HCT116 (cell line): ENCODE data around the gene KCNK2.

Experiments
- ATF3 ChIP-seq: IDR thresholded peaks from 2 replicates; pipeline ENCODE4 v1.6.1; 2012
- CBX3 ChIP-seq: IDR thresholded peaks from 2 replicates; pipeline ENCODE4 v1.6.1; 2012; ENCODE audit warnings: low read depth
- CTCF ChIP-seq, 3 experiments: fragments of 200-600 bp in 1 of 3; sonication (generic) in 1 of 3; IDR thresholded peaks in 2 of 3; conservative IDR thresholded peaks in 1 of 3; 2 replicates each; pipeline ENCODE4 v1.5.1; 2012 to 2017; ENCODE audit warnings: low read depth in 2 of 3, low read length in 2 of 3, antibody characterized with exemption in 1 of 3, borderline replicate concordance in 1 of 3, control low read depth in 1 of 3, mild to moderate bottlenecking in 1 of 3, mixed read lengths in 1 of 3, mixed run types in 1 of 3, moderate library complexity in 1 of 3; ENCODE audit not compliant: insufficient read depth in 1 of 3
- EZH2 ChIP-seq: fragments of 200-600 bp; sonication (generic); IDR thresholded peaks from 2 replicates; pipeline ENCODE4 v1.6.1; 2017; ENCODE audit warnings: antibody characterized with exemption, mixed run types
- EZH2phosphoT487 ChIP-seq: fragments of 200-600 bp; IDR thresholded peaks from 2 replicates; pipeline ENCODE4 v1.6.1; 2018; ENCODE audit warnings: antibody characterized with exemption, borderline replicate concordance
- MAX ChIP-seq: IDR thresholded peaks from 2 replicates; pipeline ENCODE4 v1.6.1; 2012
- POLR2A ChIP-seq: IDR thresholded peaks from 2 replicates; pipeline ENCODE4 v1.7.0; 2011; ENCODE audit warnings: borderline replicate concordance; ENCODE audit not compliant: insufficient read depth, insufficient read length; ENCODE audit errors: extremely low read depth
- POLR2AphosphoS5 ChIP-seq: IDR thresholded peaks from 2 replicates; pipeline ENCODE4 v1.6.1; 2011; ENCODE audit warnings: mild to moderate bottlenecking, low read depth, low read length, moderate library complexity
- RAD21 ChIP-seq: IDR thresholded peaks from 2 replicates; pipeline ENCODE4 v1.6.1; 2012; ENCODE audit warnings: low read depth, mild to moderate bottlenecking
- REST ChIP-seq: IDR thresholded peaks from 2 replicates; pipeline ENCODE4 v1.6.1; 2012; ENCODE audit warnings: low read depth
- ZNF274 ChIP-seq: fragments of 200-500 bp; sonication (Bioruptor generic); IDR thresholded peaks from 2 replicates; pipeline ENCODE4 v1.6.1; 2014; ENCODE audit warnings: mild to moderate bottlenecking, low read depth, low read length, inconsistent platforms

GRCh38 chr1:215119056-215119455 lies 36.5 kb downstream of the KCNK2 start:
- no peak for TF ChIP-seq ZNF274
- no peak for TF ChIP-seq RAD21
- no peak for TF ChIP-seq EZH2
- no peak for TF ChIP-seq ATF3
- no peak for TF ChIP-seq MAX
- TF ChIP-seq EZH2phosphoT487 = no peak
- no peak for TF ChIP-seq POLR2AphosphoS5
- TF ChIP-seq REST = no peak
- no peak for TF ChIP-seq CTCF (IDR thresholded peaks at IDR 0.05 in 2 of 3, conservative IDR thresholded peaks at IDR 0.05 in 1 of 3; ENCODE audit: borderline replicate concordance in 1 of 3, insufficient read depth in 1 of 3, low read depth in 2 of 3, low read length in 2 of 3)
- no peak for TF ChIP-seq CBX3
- TF ChIP-seq POLR2A = no peak
